EH (cell line): ENCODE data around the gene ZNF81.
A peak's percentile ranks its signal among the peaks of the same experiment; 100 is the strongest.
"Not testable (repeated sequence)": the region's sequence is repeated elsewhere in the genome, so short reads cannot be mapped to it uniquely, and the experiment has no call there.

Source experiments
- DNase-seq: peaks from one replicate; pipeline ENCODE4 v3.0.0-alpha.2; 2015; ENCODE audit warnings: low read depth

Gene ZNF81

DNA sequence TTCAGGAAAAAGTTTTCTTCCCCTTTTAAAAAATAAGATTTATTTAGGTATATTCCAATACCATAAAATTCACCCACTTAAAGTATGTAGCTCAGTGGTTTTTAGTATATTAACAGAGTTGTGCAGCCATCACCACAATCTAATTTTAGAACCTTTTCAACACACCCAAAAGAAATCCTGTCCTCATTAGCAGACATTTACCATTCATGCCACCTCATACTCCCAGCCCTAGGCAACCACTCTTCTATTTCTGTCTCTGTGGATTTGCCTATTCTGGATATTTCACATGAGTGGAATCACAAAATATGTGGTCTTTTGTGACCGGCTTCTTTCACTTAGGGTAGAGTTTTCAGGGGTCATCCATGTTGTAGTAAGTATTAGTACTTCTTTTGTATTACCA is 7.4 kb downstream of the ZNF81 start:
- peak; percentile 3 for DNase-seq

DNA sequence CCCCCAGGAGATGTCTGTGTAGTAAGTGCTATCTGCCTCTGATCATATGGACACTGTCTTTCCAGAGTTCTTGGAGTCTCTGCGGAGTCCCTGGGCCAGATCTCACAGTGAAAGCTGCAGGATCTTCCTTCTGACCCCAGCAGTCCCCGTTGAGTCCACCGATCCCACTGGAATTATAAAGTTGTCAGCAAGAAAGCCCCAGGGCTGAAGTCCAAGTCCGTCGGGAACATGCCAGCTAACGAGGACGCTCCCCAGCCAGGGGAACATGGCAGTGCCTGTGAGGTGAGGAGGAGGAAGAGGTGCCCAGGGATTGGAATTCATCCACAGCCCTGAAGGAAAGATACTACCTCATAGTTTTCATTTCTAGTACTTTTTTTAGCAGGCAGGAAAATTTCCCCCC is 9.3 kb downstream of the ZNF81 start:
- no peak for DNase-seq

DNA sequence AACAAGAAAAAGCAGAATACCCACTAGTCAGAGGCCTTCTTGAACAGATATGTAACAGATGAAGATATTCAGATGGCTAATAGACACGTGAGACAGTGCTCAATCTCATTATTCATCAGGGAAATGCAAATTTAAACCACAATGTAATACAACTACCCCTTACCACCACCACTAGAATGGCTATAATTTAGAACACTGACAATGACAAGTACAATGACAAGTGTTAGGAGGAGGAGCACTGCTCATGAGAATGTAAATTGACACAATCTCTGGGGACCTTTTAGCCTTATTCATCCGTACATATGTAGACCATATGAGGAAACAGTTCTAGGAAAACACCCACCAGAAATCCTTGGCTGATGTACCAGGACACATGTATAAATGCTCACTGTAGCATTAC is 13.1 kb downstream of the ZNF81 start:
- no peak for DNase-seq

DNA sequence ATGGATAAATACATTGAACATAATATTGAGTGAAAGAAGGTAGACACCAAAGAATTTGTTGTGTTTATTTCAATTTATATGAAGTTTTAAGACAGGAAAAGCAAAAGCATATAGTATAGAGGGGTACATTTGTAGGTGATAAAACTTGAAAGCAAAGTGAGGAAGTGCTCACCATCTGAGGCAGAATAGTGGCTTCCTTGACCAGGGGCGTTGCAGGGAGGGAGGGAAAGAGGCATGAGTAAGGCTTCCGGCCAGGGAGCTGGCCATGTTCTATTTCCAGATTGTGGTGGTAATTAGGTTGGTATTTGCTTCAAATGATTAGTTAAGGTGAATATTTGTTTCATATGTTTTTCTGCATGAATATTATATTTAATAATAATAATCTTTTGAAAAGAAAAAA is 13.7 kb downstream of the ZNF81 start:
- DNase-seq = not testable (repeated sequence)

DNA sequence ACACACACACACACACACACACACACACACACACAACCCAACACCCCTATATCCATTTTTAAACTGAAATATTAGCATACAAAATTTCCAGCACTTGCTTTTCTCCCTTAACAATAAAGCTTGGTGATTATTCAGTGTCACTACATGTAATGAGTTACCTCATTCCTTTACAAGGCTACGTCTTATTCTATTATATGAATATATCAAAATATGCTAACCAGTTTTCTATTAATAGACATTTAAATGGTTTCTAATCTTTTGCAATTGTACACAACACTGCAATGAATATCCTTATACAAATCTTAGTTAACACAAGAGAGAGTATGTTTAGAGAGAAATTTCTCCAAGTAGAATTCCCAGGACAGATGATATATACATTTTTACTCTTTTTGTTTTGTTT is 14.2 kb downstream of the ZNF81 start:
- DNase-seq = no peak

DNA sequence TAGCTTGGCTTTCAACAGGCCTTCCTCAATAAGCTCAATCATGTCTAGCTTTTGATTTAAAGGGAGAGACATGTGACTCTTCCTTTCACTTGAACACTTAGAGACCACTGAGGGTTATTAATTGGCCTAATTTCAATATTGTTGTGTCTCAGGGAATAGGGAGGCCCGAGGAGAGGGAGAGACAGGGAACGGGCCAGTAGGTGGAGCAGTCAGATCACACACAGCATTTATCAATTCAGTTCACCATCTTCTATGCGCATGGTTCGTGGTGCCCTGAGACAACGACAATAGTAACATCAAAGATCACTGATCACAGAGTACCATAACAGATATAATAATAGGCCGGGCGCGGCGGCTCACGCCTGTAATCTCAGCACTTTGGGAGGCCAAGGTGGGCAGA is 17.8 kb downstream of the ZNF81 start:
- peak; percentile 46 for DNase-seq

DNA sequence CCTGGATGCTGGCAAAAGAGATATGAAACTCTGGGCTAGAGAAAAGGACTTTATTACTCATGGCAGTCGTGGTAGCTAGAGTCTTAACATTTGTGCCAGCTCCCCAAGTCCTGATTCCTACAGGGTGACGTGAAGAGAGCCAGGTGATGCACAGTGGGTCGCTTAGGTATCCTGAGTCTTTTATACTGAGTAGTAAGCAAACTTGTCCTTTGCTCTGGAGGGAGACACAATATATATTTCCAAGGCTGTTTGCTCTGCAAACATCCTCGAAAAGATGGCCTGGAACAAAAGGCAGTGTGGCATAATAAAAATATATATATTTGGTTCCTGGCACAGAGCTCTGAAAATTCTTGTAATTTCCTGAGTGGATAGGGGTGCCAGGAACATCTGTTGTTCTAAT is 23.0 kb downstream of the ZNF81 start:
- DNase-seq = no peak

DNA sequence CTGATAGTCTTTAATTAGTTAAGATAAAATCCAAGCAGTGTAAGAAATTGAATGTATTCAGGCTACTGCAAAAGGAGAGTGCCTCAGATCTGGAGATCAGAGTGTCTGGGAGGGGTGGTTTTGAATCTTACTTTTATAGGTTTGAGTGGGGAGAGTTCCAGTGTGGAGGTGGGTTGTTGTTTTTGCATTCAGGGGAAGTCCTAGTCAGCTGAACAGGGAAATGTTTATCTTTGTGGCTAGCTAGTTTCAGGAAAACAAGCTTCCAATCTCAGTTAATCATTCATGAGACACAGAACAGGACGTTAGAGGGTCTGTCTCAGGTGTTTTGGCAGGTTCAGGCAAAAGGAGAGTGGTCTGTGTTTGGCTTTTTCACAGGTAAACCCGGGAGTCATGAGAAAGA is 26.0 kb downstream of the ZNF81 start:
- no peak for DNase-seq

DNA sequence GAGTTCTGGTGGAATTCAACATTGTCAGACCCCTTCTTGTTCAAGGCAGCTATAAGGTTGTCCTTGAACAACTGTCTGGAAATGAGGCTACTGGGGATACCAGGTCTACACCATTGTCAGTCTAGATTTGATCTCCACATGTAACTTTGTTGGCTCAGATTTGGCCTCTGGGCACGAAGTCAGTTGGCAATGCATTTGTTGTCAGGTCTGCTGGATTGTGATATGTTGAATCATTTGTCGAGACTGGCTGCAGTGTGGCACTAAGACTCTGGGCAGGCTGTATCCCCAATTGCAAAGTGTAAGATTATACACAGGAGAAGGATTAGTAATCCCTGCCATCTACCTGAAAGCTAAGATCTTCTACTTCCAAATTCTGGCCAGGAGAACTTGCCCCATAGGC is 26.5 kb downstream of the ZNF81 start:
- DNase-seq = no peak

DNA sequence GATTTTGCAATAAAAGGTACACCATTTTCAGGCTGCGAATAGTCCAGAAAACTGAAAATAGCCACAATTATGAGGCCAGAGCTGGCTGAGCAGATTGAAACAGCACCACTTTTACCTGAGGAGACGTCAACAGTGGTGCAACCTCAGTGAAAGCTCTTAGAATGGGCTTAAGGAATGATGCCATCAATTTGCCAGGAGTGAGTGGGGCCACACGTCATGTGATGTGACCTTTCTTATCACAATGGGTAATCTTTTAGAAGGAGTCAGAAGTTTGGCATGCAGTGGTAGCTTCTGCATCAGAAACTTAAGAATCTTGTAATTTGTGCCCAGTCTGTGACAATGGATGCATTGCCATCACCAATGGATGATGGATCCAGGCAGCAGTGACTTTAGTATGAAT is 27.6 kb downstream of the ZNF81 start:
- DNase-seq = peak; percentile 15

DNA sequence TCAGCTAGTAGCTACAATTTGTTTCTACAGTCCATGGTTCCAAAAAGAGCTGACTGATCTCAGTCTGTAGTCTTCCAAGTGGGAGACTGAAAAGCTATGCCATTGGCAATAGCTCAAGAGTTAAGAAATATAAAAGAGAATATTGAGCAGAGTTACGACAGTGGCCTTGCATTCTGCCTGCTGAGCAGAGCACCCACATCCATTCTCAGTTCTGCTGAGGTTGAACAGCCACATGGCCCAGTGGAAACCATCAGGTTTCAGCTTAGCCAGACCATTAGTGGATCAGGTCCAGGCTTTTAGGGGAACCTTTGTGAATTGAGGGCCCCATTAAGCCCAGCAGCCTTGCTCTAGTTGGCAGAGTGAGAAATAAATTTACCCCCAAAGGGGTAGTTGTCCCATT is 28.1 kb downstream of the ZNF81 start:
- no peak for DNase-seq

DNA sequence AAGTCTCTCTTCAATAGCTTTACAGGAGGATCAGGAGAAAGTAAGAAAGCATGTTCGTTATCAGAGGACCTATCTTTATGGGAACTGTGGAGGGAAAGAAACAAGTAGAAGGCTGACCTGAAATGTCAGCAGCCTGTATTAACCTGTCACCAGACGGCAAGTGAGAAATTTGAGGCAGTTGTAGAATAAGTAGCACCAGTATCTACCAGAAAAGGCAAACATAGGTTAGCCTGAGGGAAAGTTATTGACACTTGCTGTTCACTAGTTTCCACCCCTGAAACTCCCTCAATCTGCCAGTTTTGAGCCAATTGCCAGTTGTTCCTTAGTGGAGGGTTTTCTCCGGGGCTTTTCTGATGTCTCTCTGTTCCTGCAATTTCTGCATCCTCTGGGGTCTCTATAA is 36.4 kb downstream of the ZNF81 start:
- no peak for DNase-seq

DNA sequence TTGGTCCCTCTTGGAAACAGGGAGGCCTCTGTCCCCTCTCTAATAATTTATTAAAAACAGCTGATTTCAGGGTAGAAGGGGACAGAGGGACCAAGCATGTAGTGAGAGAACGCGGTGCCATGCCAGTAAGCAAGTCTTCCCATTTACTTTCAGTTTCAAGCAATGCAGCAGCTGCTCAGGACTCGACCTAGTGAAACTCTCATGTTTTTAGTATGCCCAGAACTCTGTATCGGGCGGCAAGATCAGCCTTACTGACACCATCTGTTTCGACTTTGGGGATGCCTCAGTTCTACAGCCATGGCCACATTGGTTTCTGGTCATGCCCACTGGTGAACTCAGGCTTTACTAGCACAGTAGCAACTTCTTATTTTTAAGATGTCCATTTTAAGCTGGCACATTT is 40.6 kb downstream of the ZNF81 start:
- peak; percentile 4 for DNase-seq

DNA sequence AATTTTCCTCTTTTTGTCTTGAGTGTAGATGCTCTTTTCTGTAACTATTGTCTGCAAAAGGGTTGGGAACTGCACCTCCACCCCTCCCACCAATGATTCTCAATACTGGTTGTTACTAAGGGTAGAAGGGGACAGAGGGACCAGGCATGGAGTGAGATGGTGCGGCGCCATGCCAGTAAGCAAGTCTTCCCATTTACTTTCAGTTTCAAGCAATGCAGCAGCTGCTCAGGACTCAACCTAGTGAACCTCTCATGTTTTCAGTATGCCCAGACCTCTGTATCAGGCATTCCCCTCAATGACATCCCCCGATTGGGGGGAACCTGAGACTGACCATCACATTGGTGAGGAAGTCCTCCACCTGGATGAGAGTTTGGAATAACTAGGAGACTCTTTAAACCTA is 41.5 kb downstream of the ZNF81 start:
- no peak for DNase-seq

DNA sequence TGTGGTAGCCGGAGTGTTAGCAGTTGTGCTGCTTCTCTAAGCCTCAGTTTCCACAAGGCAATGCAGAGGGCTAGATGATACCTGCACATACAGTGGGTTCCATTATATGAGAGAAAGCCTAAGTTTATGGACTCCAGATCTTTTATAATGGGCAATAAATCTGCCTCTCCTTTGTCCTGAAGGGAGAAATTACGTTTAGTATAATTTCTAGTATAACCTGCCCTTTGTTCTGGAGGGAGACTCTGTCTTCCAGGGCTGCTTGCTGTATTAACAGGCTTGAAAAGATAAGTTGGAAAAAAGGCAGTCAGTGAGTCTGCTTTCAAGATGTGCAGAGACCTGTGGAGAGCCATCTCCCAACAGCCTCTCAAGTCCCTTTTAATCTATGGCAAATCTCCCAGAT is 42.8 kb downstream of the ZNF81 start:
- DNase-seq = no peak

DNA sequence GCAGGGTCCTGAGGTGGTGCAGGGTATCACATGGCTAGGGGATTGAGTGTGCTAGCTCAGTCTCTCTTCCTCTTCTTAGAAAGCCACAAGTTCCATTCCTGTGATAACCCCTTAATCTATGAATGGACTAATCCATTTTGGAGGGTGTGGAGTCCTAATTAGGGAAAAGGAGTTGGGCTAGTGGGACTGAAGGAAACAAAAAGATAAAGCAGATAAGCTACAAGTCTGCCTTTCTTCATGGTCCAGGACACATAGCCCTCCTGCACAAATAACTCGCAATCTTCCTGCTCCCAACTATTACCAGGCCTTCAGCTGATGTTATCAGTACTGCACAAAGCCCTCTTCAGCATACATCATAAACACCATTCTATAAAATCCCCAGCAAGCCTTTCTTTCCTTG is 44.2 kb downstream of the ZNF81 start:
- no peak for DNase-seq

DNA sequence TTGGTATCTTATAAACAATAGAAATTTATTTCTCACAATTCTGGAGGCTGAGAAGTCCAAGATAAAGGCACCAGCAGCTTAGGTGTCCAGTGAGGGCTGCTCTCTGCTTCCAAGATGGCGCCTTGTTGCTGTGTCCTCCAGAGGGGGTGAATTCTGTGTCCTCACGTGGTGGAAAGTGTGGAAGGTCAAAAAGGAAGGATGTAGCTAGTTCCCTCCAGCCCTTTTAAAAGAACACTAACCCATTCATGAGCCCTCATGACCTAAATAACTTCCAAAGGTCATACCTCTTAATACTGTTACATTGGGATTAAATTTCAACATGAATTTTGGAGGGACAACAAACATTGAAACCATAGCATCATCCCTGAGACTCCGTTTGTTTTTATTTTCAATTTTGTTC is 48.8 kb downstream of the ZNF81 start:
- DNase-seq = no peak

DNA sequence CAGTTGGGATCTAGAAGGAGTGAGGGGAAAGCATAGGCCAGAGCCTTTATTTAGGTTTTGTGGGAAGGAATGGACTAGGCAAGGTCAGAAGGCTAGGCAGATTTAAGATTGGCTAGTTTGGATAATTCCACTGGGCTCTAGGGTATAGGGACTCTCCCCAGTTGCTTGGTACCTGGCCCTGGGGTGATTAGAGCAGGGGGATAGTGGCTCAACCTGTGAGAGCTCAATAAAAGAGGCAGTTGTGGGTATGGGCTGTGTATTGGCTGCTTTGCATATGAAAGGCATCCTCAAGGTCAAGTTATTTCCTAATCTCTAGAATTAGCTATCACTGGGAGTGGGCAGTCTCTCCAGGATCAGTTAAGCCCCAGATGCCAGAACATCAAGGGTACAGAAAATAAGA is 61.3 kb downstream of the ZNF81 start:
- DNase-seq = no peak

DNA sequence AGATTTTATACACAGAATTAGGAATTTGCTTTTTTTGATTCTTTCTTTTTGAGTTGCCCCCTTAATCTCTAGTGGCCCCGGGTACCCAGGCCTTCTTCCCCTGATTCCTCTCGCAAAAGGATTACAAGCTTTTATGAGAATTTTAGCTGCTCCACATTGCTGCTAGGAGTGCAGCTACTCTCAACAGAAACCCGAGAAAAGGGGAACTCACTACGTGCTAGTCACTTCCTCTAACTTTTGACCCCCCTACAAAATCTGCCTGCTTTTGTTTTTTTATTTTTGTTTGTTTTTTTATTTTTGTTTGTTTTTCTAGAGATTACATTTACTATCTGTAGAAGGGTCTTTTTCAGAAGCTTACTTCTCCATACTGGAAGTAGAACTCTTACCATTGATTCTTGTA is 64.1 kb downstream of the ZNF81 start:
- DNase-seq = no peak

DNA sequence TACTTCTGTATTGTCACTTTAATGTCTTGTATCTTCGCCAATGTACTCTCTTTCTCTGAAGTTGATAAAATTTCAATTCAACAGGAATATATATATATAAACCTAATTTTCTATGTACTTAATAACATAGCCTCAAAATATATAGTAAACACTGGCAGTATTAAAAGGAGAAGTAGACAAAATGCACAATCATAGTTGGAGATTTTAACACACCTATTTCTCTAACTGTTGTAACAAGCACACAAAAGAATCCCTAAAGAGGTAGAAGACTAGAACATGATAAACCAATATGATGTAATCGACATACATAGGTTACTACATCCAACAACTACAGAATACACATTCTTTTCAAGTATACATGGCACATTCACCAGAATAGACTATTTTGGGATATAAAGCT is 65.5 kb downstream of the ZNF81 start:
- DNase-seq = no peak

DNA sequence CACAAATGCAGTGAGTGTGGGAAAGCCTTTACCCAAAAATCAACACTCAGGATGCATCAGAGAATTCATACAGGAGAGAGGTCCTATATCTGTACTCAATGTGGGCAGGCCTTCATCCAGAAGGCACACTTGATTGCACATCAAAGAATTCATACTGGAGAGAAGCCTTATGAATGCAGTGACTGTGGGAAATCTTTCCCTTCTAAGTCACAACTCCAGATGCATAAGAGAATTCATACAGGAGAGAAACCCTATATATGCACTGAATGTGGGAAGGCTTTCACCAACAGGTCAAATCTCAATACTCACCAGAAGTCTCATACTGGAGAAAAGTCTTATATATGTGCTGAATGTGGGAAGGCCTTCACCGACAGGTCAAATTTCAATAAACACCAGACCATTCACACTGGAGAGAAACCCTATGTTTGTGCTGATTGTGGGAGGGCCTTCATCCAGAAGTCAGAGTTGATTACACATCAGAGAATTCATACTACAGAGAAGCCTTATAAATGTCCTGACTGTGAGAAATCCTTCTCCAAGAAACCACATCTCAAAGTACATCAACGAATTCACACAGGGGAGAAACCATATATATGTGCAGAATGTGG is 79.3 kb downstream of the ZNF81 start:
- no peak for DNase-seq

DNA sequence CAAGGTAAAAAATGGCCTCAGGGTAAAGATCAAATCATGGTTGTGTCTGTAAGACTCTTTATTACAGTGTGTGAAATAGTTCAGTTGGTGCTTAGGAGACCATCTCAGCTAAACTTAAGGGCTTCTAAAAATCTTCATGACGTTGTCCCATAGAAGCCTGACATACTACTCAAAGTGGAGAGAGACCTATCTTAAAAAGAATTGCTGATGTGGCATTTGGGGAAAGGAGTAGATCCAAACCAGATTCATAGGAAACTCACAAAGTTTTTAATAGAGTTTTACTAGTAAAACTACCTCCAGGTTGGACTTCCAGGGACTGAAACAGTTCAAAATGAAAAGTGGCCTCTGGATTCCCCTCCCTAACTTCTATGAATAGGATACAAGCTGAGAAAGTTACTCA is 81.6 kb downstream of the ZNF81 start:
- no peak for DNase-seq

DNA sequence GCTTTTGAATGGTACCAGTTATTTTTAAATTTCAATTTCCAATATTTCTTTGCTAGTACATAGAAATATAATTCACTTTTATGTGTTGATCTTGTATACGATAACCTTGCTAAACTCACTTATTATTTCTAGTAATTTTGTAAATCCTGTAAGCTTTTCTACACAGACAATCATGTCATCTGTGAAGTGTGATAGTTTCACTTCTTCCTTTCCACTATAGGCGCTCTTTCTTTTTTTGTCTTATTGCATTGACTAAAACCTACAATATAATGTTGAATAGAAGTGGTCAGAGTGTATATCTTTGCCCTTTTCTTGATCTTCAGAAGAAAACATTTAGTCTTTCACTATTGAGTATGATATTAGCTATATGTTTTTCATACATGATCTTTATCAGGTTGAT is 90.5 kb downstream of the ZNF81 start:
- DNase-seq = no peak

DNA sequence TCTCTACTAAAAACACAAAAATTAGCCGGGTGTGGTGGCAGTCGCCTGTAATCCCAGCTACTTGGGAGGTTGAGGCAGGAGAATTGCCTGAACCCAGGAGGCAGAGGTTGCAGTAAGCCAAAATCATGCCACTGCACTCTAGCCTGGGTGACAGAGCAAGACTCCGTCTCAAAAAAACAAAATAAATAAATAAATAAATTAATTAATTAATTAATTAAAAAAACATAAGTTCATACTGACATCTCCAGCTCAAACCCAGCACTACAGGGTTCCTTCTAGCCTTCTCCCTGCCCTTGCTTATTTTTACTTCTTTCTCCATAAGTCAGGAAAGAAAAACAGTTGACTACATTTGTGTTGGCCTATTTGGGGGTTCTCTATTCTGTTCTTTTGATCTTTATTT is 95.3 kb downstream of the ZNF81 start:
- not testable (repeated sequence) for DNase-seq

DNA sequence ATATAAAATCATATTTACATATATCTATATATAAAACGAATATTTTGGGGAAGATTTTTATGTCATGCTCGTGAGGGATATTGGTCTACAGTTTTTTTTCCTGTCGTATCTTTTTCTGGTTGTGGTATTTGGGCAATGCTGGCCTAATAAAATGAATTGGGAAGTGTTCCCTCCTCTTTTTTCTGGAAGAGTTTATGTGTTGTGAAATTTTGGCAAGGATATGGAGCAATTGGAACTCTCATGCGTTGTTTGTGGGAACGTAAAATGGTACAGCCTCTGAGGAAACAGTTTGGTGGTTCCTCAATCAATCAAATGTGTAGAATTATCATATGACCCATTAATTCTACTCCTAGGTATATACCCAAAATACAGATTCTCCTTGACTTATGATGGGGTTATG is 97.2 kb downstream of the ZNF81 start:
- no peak for DNase-seq
